ENCODE results near the gene SDK1. TPM values are rescaled to one million over a fixed set of nuclear protein-coding genes. Genes with fewer than 3 reads are reported as not detected.

SDK1 gene
- total and polyA plus RNA-seq, 4 donors, result 10.4 to 11.6 (median 11.0) TPM

DNA sequence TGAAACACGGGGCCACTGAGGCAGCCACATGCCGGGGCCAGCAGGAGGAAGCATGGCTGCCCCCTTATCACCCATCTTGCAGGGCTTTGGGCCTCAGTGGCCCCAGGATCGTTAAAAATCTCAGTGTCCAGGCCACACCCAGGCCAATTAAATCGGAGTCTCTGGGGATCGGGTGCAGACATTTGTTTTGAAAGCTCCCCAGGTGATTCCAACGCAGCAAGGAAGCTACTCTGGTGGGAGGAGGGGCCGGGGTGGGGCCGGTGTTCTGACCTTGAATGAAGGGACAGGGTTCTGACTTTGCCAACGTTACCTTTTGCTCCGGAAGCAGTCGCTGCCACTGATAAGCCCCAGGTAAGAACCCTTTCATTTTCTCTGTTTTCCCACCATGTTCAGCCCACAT is 968.7 kb downstream of the SDK1 start:
- Histone ChIP-seq H3K4me3 (ENCODE audit: low read depth, low read length) (no peak overlapping the region), H3K27ac (ENCODE audit: low read depth, low read length) (no peak overlapping the region), H3K27me3 (ENCODE audit: control insufficient read depth, insufficient read depth, low read length) (no peaks in the 10 kb centered on the region), H3K36me3 (ENCODE audit: control insufficient read depth, insufficient read depth, low read length) (peaks cover 40% of the 10 kb centered on the region), H3K9me3 (ENCODE audit: control insufficient read depth, insufficient read depth, low read length) (no peaks in the 10 kb centered on the region), H3K4me1 (ENCODE audit: control insufficient read depth, insufficient read depth, low read length) (no peaks in the 10 kb centered on the region)
- whole genome bisulfite sequencing (ENCODE audit: insufficient coverage), result 91% methylated on average over 6 of the region's 11 CpGs
- DNase-seq (ENCODE audit: low read depth in 4 of 6, low spot score in 6 of 6), result no peak

DNA sequence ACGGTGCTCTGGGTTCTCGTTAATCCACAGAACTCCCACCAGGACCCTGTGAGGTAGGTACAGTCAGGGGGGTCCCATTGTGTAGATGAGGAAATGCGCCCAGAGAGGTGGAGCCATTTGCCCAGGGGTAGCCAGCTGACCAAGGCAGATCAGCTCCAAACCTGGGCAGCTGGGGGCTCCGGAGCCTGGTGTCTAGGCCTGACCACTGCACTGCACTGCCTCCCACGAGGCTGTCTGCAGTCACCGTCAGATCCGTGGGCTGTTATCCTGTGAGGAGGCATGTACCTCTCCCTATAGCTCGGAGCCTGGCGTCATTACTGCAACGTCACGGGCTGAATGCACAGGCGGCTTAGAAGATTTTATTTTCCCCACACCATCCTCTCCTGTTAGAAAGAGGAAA is 969.2 kb downstream of the SDK1 start:
- peaks cover 36% of the 10 kb centered on the region for H3K36me3 ChIP-seq (ENCODE audit: control insufficient read depth, insufficient read depth, low read length)
- no peak for DNase-seq (ENCODE audit: low read depth in 4 of 6, low spot score in 6 of 6)

DNA sequence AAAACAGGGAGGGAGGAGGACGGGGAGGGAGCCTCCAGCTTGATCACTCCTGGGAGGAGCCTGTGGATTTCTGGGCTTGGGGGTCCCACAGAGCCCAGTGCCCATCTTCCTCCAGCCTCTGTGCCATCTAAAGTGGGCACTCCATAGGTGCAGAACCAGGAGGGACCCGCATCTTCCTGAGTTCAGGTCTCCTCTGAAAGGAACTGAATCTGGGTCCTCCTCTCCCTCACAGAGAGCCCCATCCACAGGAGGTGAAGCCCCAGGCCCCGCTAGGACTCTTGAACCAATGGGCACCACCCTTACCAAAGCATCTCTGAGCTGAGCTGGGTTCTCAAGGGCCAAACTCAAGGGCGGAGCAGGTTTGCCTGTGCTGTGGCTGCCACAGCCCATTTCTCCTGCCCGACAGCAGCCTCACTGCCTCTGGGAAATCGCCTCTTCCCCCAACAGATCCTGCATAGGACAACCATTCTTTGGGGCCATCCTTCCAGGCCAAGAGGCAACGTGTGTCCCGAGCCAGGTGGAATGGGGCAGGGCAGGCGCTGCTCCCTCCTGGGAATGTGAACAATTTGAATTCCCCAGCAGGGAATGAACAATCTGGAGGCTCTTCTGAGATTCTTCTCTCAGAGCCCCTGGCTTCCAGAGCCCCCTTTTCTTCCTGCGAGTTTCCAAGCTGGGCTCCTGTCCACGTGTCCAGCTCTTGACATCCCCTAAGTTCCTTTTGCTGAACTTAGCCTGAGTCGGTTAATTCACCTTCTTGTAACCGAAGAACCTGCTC is 970.1 kb downstream of the SDK1 start:
- peaks cover 33% of the 10 kb centered on the region for H3K36me3 ChIP-seq (ENCODE audit: control insufficient read depth, insufficient read depth, low read length)
- H3K27me3 ChIP-seq (ENCODE audit: control insufficient read depth, insufficient read depth, low read length), result no peaks in the 10 kb centered on the region
- WGBS (ENCODE audit: insufficient coverage), result 92% methylated on average over 12 of the region's 13 CpGs
- no peaks in the 10 kb centered on the region for H3K9me3 ChIP-seq (ENCODE audit: control insufficient read depth, insufficient read depth, low read length)
- no peak overlapping the region for H3K27ac ChIP-seq (ENCODE audit: low read depth, low read length)
- no peak for DNase-seq (ENCODE audit: low read depth in 4 of 6, low spot score in 6 of 6)
- no peak overlapping the region for H3K4me3 ChIP-seq (ENCODE audit: low read depth, low read length)
- H3K4me1 ChIP-seq (ENCODE audit: control insufficient read depth, insufficient read depth, low read length), result no peaks in the 10 kb centered on the region

More for the DNA sequence above, 969.2 kb downstream of the SDK1 start:
- Histone ChIP-seq H3K9me3 (ENCODE audit: control insufficient read depth, insufficient read depth, low read length) (no peaks in the 10 kb centered on the region), H3K27ac (ENCODE audit: low read depth, low read length) (no peak overlapping the region), H3K4me1 (ENCODE audit: control insufficient read depth, insufficient read depth, low read length) (no peaks in the 10 kb centered on the region), H3K27me3 (ENCODE audit: control insufficient read depth, insufficient read depth, low read length) (no peaks in the 10 kb centered on the region), H3K4me3 (ENCODE audit: low read depth, low read length) (no peak overlapping the region)
- 92% methylated on average over 7 of the region's 12 CpGs for WGBS (ENCODE audit: insufficient coverage)

DNA sequence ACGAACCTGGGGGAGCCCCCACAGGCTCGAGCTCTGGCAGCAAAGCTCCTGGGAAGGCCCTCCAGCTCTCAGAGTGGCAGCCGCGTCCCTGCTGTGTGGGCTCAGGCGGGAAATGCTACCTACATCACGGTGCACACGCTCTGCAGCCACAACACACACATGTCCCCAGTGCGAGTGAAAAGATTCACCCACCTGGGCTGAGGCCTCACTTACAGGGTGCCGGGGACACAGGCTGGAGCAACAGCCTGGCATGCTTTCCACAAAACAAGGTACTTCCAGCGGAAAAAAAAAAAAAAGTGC is 970.6 kb downstream of the SDK1 start:
- no peaks in the 10 kb centered on the region for H3K4me1 ChIP-seq (ENCODE audit: control insufficient read depth, insufficient read depth, low read length)
- H3K4me3 ChIP-seq (ENCODE audit: low read depth, low read length), result no peak overlapping the region
- H3K27me3 ChIP-seq (ENCODE audit: control insufficient read depth, insufficient read depth, low read length), result no peaks in the 10 kb centered on the region
- no peak for DNase-seq (ENCODE audit: low read depth in 4 of 6, low spot score in 6 of 6)
- H3K9me3 ChIP-seq (ENCODE audit: control insufficient read depth, insufficient read depth, low read length), result no peaks in the 10 kb centered on the region
- H3K36me3 ChIP-seq (ENCODE audit: control insufficient read depth, insufficient read depth, low read length), result peaks cover 28% of the 10 kb centered on the region
- H3K27ac ChIP-seq (ENCODE audit: low read depth, low read length), result no peak overlapping the region
- 92% methylated on average over 9 of the region's 10 CpGs for WGBS (ENCODE audit: insufficient coverage)

DNA sequence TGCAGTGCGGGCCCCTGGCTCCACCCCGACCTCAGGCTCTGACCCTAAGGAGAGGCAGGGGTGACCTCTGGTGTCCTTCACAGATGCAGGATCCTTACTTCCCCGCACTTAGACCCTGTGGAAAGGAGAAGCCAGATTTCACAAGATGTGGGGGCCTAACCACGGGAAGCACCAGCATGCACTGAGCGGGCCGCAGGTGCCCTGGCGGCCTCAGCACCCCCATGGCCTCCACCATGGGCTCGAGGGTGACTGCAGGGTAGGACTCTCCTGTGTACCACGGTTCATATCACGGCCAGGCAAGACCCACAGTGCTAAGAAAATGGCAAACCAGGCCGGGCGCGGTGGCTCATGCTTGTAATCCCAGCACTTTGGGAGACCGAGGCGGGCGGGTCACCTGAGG is 971.1 kb downstream of the SDK1 start:
- Histone ChIP-seq H3K27ac (ENCODE audit: low read depth, low read length) (no peak overlapping the region), H3K36me3 (ENCODE audit: control insufficient read depth, insufficient read depth, low read length) (peaks cover 24% of the 10 kb centered on the region), H3K27me3 (ENCODE audit: control insufficient read depth, insufficient read depth, low read length) (no peaks in the 10 kb centered on the region), H3K4me3 (ENCODE audit: low read depth, low read length) (no peak overlapping the region), H3K9me3 (ENCODE audit: control insufficient read depth, insufficient read depth, low read length) (no peaks in the 10 kb centered on the region), H3K4me1 (ENCODE audit: control insufficient read depth, insufficient read depth, low read length) (no peaks in the 10 kb centered on the region)
- 94% methylated on average over 13 of the region's 16 CpGs for WGBS (ENCODE audit: insufficient coverage)
- no peak for DNase-seq (ENCODE audit: low read depth in 4 of 6, low spot score in 6 of 6)

DNA sequence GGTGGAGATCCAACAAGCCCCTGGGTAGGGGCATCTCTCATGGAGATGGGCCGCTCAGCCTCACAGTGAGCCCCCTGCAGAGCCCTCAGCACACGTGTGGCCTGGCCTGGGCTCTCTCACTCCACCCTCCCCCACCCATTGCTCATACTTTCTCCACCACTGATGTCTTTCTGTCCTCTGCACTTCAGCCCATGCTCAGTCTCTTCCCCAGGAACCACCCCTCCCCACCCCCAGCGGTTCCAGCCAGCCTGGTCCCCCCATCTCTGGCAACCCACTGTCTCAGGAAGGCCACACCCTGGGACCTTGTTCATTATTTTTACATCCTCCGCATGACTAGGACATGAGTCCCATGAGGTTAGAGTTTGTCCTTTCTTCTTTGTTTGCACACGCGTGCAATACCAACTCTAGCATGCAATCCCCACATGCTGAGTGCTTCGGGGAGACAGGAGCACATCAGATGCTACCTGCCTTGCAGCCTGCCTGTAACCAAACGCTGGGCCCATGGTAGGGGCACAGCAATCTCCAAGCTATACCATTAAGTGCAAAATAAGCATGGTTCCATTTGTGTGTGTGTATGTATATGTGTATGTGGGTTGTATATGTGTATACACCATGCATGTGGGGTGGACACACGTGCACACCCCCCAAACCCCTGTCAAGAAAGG is 972.6 kb downstream of the SDK1 start:
- H3K4me3 ChIP-seq (ENCODE audit: low read depth, low read length), result no peak overlapping the region
- 84% methylated on average over 7 of the region's 9 CpGs for WGBS (ENCODE audit: insufficient coverage)
- H3K9me3 ChIP-seq (ENCODE audit: control insufficient read depth, insufficient read depth, low read length), result no peaks in the 10 kb centered on the region
- no peak overlapping the region for H3K27ac ChIP-seq (ENCODE audit: low read depth, low read length)
- H3K27me3 ChIP-seq (ENCODE audit: control insufficient read depth, insufficient read depth, low read length), result no peaks in the 10 kb centered on the region
- peaks cover 13% of the 10 kb centered on the region for H3K36me3 ChIP-seq (ENCODE audit: control insufficient read depth, insufficient read depth, low read length)
- H3K4me1 ChIP-seq (ENCODE audit: control insufficient read depth, insufficient read depth, low read length), result no peaks in the 10 kb centered on the region
- DNase-seq (ENCODE audit: low read depth in 4 of 6, low spot score in 6 of 6), result no peak

DNA sequence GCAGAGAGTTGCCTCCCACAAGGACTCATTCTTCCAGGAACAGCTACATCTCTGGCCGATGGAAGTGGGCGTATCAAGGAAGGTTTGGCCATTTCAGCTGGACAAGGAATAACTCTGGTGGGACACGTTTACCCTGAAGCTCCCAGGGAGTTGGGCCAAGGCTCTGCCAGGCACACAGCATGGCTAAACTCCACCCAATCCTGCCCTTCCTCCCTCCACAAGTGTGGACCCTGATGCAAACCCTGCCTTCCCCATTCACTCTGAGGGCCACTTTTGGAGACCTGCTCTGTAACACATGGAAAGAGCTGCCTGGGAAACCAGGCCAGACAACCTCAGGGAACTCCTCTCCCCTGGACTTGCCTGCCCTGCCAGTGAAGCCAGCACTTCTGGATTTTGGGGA is 973.2 kb downstream of the SDK1 start:
- Histone ChIP-seq H3K9me3 (ENCODE audit: control insufficient read depth, insufficient read depth, low read length) (no peaks in the 10 kb centered on the region), H3K4me1 (ENCODE audit: control insufficient read depth, insufficient read depth, low read length) (no peaks in the 10 kb centered on the region), H3K36me3 (ENCODE audit: control insufficient read depth, insufficient read depth, low read length) (peaks cover 10% of the 10 kb centered on the region), H3K4me3 (ENCODE audit: low read depth, low read length) (no peak overlapping the region), H3K27me3 (ENCODE audit: control insufficient read depth, insufficient read depth, low read length) (no peaks in the 10 kb centered on the region), H3K27ac (ENCODE audit: low read depth, low read length) (no peak overlapping the region)
- DNase-seq (ENCODE audit: low read depth in 4 of 6, low spot score in 6 of 6), result no peak
- WGBS (ENCODE audit: insufficient coverage), result 96% methylated on average over 3 of the region's 3 CpGs

DNA sequence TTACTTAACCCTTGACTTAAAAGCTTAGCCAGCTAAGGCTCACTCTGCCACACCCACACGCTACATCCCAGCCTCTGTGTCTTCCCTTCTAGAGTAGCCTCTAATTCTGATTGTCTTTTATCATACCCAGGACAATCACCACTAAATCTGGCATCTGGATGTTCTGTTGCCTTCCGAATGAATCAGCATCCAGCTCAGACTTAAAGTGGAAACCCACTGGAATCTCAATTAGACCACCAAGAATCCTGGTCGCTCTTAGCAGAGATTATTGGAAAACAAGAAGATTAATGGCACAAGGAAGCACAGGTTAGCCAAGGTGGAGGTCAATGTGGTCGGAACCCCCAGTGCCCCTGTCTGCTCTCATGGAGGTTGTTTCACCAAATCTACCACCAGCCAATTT is 976.9 kb downstream of the SDK1 start:
- Histone ChIP-seq H3K4me3 (ENCODE audit: low read depth, low read length) (no peak overlapping the region), H3K36me3 (ENCODE audit: control insufficient read depth, insufficient read depth, low read length) (no peaks in the 10 kb centered on the region), H3K27me3 (ENCODE audit: control insufficient read depth, insufficient read depth, low read length) (no peaks in the 10 kb centered on the region), H3K27ac (ENCODE audit: low read depth, low read length) (no peak overlapping the region), H3K9me3 (ENCODE audit: control insufficient read depth, insufficient read depth, low read length) (no peaks in the 10 kb centered on the region), H3K4me1 (ENCODE audit: control insufficient read depth, insufficient read depth, low read length) (no peaks in the 10 kb centered on the region)
- WGBS (ENCODE audit: insufficient coverage), result 95% methylated on average over 2 of the region's 4 CpGs
- DNase-seq (ENCODE audit: low read depth in 4 of 6, low spot score in 6 of 6), result no peak

DNA sequence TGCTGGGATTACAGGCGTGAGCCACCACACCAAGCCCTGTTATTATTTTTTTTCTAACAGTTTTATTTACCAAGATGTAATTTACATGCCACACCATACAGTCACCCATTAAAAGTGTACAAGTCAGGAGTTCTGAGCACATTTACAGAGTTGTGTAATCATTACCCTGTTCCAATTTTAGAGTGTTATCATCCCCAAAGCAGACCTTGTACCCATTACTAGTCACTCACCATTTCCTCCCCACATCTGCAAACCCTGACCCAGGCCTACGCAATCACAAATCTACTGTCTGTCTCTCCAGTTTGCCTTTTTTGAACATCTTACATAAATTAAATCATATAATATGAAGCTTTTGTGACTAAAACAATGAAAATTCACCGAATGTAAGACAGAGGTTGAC is 978.2 kb downstream of the SDK1 start:
- WGBS (ENCODE audit: insufficient coverage), result no CpG with 5 or more reads among the region's 3 CpGs
- no peak overlapping the region for H3K4me3 ChIP-seq (ENCODE audit: low read depth, low read length)
- no peak for DNase-seq (ENCODE audit: low read depth in 4 of 6, low spot score in 6 of 6)
- H3K4me1 ChIP-seq (ENCODE audit: control insufficient read depth, insufficient read depth, low read length), result no peaks in the 10 kb centered on the region
- no peaks in the 10 kb centered on the region for H3K27me3 ChIP-seq (ENCODE audit: control insufficient read depth, insufficient read depth, low read length)
- no peak overlapping the region for H3K27ac ChIP-seq (ENCODE audit: low read depth, low read length)
- H3K36me3 ChIP-seq (ENCODE audit: control insufficient read depth, insufficient read depth, low read length), result no peaks in the 10 kb centered on the region
- no peaks in the 10 kb centered on the region for H3K9me3 ChIP-seq (ENCODE audit: control insufficient read depth, insufficient read depth, low read length)

Measured in spinal cord (tissue), 10 donors.